ENCODE data around the gene IGLL5.
"Not testable (repeated sequence)": the region's sequence is repeated elsewhere in the genome, so short reads cannot be mapped to it uniquely, and the experiment has no call there.

Gene IGLL5

GRCh38 chr22:22901578-22902218, 14.1 kb downstream of the IGLL5 start:
- Histone ChIP-seq H3K9me3 (ENCODE audit: control insufficient read depth in 1 of 2, low read length in 2 of 2) (no peaks in the 10 kb centered on the region), H3K27me3 (ENCODE audit: control insufficient read depth in 1 of 2, insufficient read depth in 2 of 2, low read length in 2 of 2) (no peaks in the 10 kb centered on the region), H3K36me3 (ENCODE audit: control insufficient read depth in 1 of 2, insufficient read depth in 2 of 2, low read length in 2 of 2) (no peaks in the 10 kb centered on the region), H3K4me1 (ENCODE audit: control insufficient read depth in 1 of 2, insufficient read depth in 2 of 2, low read length in 2 of 2) (peaks cover 0 to 5% of the 10 kb centered on the region in 2 donors), H3K4me3 (ENCODE audit: low read depth in 1 of 2, low read length in 2 of 2) (no peak overlapping the region), H3K9ac (ENCODE audit: low read depth in 1 of 2, low read length in 2 of 2) (no peak overlapping the region), H3K27ac (ENCODE audit: low read depth, low read length) (no peak overlapping the region)

DNA sequence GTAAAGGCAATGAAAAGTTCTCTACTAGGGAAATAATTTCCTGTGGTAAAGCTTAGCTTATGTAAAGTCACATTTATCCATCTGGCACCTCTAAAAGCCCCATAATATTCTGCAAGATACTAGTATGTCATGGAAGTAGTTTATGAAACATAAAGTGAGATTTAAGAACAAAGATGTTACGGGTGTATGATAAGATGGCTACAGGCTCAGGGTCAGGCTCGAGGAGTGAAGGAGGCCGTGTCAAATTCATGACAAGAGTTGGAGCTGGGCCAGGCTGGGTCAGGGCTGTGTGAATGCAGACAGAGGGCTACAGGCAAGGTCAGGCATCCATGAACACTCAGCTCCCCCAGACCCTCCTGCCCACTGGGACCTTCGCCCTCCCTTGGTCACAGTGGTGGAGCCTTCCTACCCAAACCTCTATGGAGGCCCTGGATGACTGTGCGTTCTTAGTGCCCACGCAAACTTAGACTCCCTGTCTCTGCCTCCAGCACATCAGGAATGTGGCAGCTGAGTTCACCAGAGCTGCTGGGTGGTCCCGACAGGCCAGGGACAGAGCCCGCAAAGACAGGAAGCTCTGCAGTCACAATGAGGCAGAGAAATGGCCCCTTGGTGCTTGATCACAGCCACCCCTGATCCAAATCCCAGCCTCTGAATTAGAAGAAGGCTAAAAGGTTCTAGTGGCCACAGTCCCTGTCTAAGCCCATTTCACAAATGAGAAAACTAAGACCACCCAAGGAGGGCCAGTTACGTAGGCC, 14.8 kb downstream of the IGLL5 start:
- H3K27ac ChIP-seq (ENCODE audit: low read depth, low read length), result no peak overlapping the region
- H3K36me3 ChIP-seq (ENCODE audit: control insufficient read depth in 1 of 2, insufficient read depth in 2 of 2, low read length in 2 of 2), result no peaks in the 10 kb centered on the region

GRCh38 chr22:22903355-22903777, 15.8 kb downstream of the IGLL5 start:
- H3K27ac ChIP-seq (ENCODE audit: low read depth, low read length), result no peak overlapping the region
- H3K9ac ChIP-seq (ENCODE audit: low read depth in 1 of 2, low read length in 2 of 2), result no peak overlapping the region
- H3K4me3 ChIP-seq (ENCODE audit: low read depth in 1 of 2, low read length in 2 of 2), result no peak overlapping the region
- no peaks in the 10 kb centered on the region for H3K36me3 ChIP-seq (ENCODE audit: control insufficient read depth in 1 of 2, insufficient read depth in 2 of 2, low read length in 2 of 2)
- peaks cover 0 to 5% of the 10 kb centered on the region in 2 donors for H3K4me1 ChIP-seq (ENCODE audit: control insufficient read depth in 1 of 2, insufficient read depth in 2 of 2, low read length in 2 of 2)
- no peaks in the 10 kb centered on the region for H3K27me3 ChIP-seq (ENCODE audit: control insufficient read depth in 1 of 2, insufficient read depth in 2 of 2, low read length in 2 of 2)
- no peaks in the 10 kb centered on the region for H3K9me3 ChIP-seq (ENCODE audit: control insufficient read depth in 1 of 2, low read length in 2 of 2)

More for the DNA sequence above, 14.8 kb downstream of the IGLL5 start:
- no peaks in the 10 kb centered on the region for H3K27me3 ChIP-seq (ENCODE audit: control insufficient read depth in 1 of 2, insufficient read depth in 2 of 2, low read length in 2 of 2)
- H3K9ac ChIP-seq (ENCODE audit: low read depth in 1 of 2, low read length in 2 of 2), result no peak overlapping the region
- peaks cover 0 to 5% of the 10 kb centered on the region in 2 donors for H3K4me1 ChIP-seq (ENCODE audit: control insufficient read depth in 1 of 2, insufficient read depth in 2 of 2, low read length in 2 of 2)
- H3K4me3 ChIP-seq (ENCODE audit: low read depth in 1 of 2, low read length in 2 of 2), result no peak overlapping the region
- no peaks in the 10 kb centered on the region for H3K9me3 ChIP-seq (ENCODE audit: control insufficient read depth in 1 of 2, low read length in 2 of 2)

- not testable (repeated sequence) for H3K4me3 ChIP-seq (ENCODE audit: low read depth in 1 of 2, low read length in 2 of 2); H3K4me1 ChIP-seq (ENCODE audit: control insufficient read depth in 1 of 2, insufficient read depth in 2 of 2, low read length in 2 of 2); H3K9me3 ChIP-seq (ENCODE audit: control insufficient read depth in 1 of 2, low read length in 2 of 2); H3K9ac ChIP-seq (ENCODE audit: low read depth in 1 of 2, low read length in 2 of 2); H3K27me3 ChIP-seq (ENCODE audit: control insufficient read depth in 1 of 2, insufficient read depth in 2 of 2, low read length in 2 of 2); H3K27ac ChIP-seq (ENCODE audit: low read depth, low read length); H3K36me3 ChIP-seq (ENCODE audit: control insufficient read depth in 1 of 2, insufficient read depth in 2 of 2, low read length in 2 of 2)
Observed at GRCh38 chr22:22903781-22904192, 16.2 kb downstream of the IGLL5 start.

GRCh38 chr22:22904736-22905135, 17.1 kb downstream of the IGLL5 start:
- H3K4me1 ChIP-seq (ENCODE audit: control insufficient read depth in 1 of 2, insufficient read depth in 2 of 2, low read length in 2 of 2); H3K36me3 ChIP-seq (ENCODE audit: control insufficient read depth in 1 of 2, insufficient read depth in 2 of 2, low read length in 2 of 2); H3K9me3 ChIP-seq (ENCODE audit: control insufficient read depth in 1 of 2, low read length in 2 of 2); H3K9ac ChIP-seq (ENCODE audit: low read depth in 1 of 2, low read length in 2 of 2); H3K27ac ChIP-seq (ENCODE audit: low read depth, low read length); H3K4me3 ChIP-seq (ENCODE audit: low read depth in 1 of 2, low read length in 2 of 2); H3K27me3 ChIP-seq (ENCODE audit: control insufficient read depth in 1 of 2, insufficient read depth in 2 of 2, low read length in 2 of 2): not testable (repeated sequence)

DNA sequence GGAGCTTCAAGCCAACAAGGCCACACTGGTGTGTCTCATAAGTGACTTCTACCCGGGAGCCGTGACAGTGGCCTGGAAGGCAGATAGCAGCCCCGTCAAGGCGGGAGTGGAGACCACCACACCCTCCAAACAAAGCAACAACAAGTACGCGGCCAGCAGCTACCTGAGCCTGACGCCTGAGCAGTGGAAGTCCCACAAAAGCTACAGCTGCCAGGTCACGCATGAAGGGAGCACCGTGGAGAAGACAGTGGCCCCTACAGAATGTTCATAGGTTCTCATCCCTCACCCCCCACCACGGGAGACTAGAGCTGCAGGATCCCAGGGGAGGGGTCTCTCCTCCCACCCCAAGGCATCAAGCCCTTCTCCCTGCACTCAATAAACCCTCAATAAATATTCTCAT, 18.8 kb downstream of the IGLL5 start:
- H3K9ac ChIP-seq (ENCODE audit: low read depth in 1 of 2, low read length in 2 of 2); H3K4me1 ChIP-seq (ENCODE audit: control insufficient read depth in 1 of 2, insufficient read depth in 2 of 2, low read length in 2 of 2); H3K27ac ChIP-seq (ENCODE audit: low read depth, low read length); H3K9me3 ChIP-seq (ENCODE audit: control insufficient read depth in 1 of 2, low read length in 2 of 2); H3K36me3 ChIP-seq (ENCODE audit: control insufficient read depth in 1 of 2, insufficient read depth in 2 of 2, low read length in 2 of 2); H3K4me3 ChIP-seq (ENCODE audit: low read depth in 1 of 2, low read length in 2 of 2); H3K27me3 ChIP-seq (ENCODE audit: control insufficient read depth in 1 of 2, insufficient read depth in 2 of 2, low read length in 2 of 2): not testable (repeated sequence)

DNA sequence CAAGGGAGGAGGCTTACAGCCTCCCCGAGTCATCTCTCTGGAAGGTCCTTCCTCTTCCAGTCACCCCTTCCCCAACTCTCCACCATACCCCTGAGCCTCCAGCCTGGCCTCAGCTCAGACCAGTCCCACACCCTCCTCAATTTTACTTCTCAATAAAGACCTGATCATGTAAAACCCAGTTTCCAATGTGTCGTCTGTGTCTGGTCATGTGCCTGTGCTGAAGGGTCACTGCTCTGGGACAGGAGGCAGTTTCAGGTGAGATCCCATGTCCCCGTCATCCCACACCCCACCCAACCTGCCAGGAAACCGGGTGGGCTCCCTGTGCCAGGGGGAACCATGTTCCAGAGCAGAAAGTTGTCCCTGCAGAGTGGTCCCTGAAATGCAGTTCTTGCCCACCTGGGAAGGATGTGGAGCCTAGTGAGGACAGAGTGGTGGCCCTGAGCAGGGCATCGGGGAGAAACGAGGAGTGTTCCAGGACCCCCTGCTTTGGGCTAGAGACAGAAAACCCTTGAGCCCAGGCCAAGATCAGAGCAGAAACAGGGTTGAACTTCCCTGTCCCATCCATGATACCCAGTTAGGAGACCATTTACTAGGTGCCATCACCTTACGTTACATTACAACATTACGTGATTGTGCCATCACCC, 19.4 kb downstream of the IGLL5 start:
- Histone ChIP-seq H3K4me1 (ENCODE audit: control insufficient read depth in 1 of 2, insufficient read depth in 2 of 2, low read length in 2 of 2) (peaks cover 0 to 5% of the 10 kb centered on the region in 2 donors), H3K9me3 (ENCODE audit: control insufficient read depth in 1 of 2, low read length in 2 of 2) (no peaks in the 10 kb centered on the region), H3K4me3 (ENCODE audit: low read depth in 1 of 2, low read length in 2 of 2) (no peak overlapping the region), H3K36me3 (ENCODE audit: control insufficient read depth in 1 of 2, insufficient read depth in 2 of 2, low read length in 2 of 2) (no peaks in the 10 kb centered on the region), H3K27me3 (ENCODE audit: control insufficient read depth in 1 of 2, insufficient read depth in 2 of 2, low read length in 2 of 2) (no peaks in the 10 kb centered on the region), H3K9ac (ENCODE audit: low read depth in 1 of 2, low read length in 2 of 2) (no peak overlapping the region), H3K27ac (ENCODE audit: low read depth, low read length) (no peak overlapping the region)

DNA sequence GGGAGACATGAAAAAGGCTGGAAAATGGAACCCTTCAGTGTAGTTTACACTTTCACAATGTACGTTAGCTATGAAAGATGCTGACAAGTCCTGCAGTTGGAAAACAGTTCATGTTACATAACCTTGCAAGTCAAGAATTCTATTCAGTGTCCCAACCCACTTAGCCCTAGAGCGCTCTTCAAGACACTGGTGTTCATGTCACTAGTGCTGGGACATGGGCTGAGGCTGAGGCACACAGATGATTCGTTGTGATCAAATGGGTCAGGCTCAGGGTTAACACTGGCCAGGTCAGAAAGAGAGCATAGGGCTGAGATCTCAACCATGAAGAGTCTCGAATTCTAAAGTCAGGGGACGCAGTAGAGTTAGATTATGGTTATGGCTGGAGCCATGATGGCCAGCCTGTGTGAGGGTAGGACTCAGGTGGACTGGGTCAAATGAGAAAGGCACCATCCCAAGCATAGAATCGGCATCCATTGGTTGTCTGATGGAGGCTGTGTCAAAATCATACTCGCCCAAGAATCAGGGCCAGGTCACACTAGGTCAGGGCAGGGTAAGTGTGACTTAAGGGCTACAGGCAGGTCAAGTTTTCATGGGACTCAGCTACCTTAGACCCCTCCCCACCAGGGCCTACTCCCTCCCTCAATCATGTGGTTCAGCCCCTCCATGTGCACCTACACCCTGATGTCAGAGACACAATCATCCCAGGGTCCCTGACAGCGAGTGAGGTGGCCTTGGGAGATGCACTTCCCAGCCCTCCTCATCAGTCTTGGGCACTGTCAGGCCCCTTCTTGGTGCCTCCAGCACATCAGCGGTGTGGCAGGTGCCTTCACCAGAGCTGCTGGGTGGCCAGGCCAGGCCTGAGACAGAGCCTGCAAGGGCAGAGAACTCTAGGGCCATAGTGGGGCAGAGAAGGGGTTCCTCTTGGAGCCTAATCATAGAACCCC, 20.2 kb downstream of the IGLL5 start:
- H3K27ac ChIP-seq (ENCODE audit: low read depth, low read length), result no peak overlapping the region
- H3K4me1 ChIP-seq (ENCODE audit: control insufficient read depth in 1 of 2, insufficient read depth in 2 of 2, low read length in 2 of 2), result peaks cover 0 to 5% of the 10 kb centered on the region in 2 donors
- no peaks in the 10 kb centered on the region for H3K9me3 ChIP-seq (ENCODE audit: control insufficient read depth in 1 of 2, low read length in 2 of 2)
- H3K9ac ChIP-seq (ENCODE audit: low read depth in 1 of 2, low read length in 2 of 2), result no peak overlapping the region
- H3K4me3 ChIP-seq (ENCODE audit: low read depth in 1 of 2, low read length in 2 of 2), result no peak overlapping the region
- no peaks in the 10 kb centered on the region for H3K27me3 ChIP-seq (ENCODE audit: control insufficient read depth in 1 of 2, insufficient read depth in 2 of 2, low read length in 2 of 2)
- H3K36me3 ChIP-seq (ENCODE audit: control insufficient read depth in 1 of 2, insufficient read depth in 2 of 2, low read length in 2 of 2), result no peaks in the 10 kb centered on the region

- Histone ChIP-seq H3K4me1 (ENCODE audit: control insufficient read depth in 1 of 2, insufficient read depth in 2 of 2, low read length in 2 of 2) (peaks cover 0 to under 1% of the 10 kb centered on the region in 2 donors), H3K27ac (ENCODE audit: low read depth, low read length) (no peak overlapping the region), H3K4me3 (ENCODE audit: low read depth in 1 of 2, low read length in 2 of 2) (no peak overlapping the region), H3K27me3 (ENCODE audit: control insufficient read depth in 1 of 2, insufficient read depth in 2 of 2, low read length in 2 of 2) (no peaks in the 10 kb centered on the region), H3K9me3 (ENCODE audit: control insufficient read depth in 1 of 2, low read length in 2 of 2) (no peaks in the 10 kb centered on the region), H3K36me3 (ENCODE audit: control insufficient read depth in 1 of 2, insufficient read depth in 2 of 2, low read length in 2 of 2) (no peaks in the 10 kb centered on the region), H3K9ac (ENCODE audit: low read depth in 1 of 2, low read length in 2 of 2) (no peak overlapping the region)
Observed at GRCh38 chr22:22908495-22908861, 20.9 kb downstream of the IGLL5 start.

Data from duodenal mucosa (tissue), 2 donors.